ENCODE data around the gene SLC38A1.

Gene SLC38A1

DNA sequence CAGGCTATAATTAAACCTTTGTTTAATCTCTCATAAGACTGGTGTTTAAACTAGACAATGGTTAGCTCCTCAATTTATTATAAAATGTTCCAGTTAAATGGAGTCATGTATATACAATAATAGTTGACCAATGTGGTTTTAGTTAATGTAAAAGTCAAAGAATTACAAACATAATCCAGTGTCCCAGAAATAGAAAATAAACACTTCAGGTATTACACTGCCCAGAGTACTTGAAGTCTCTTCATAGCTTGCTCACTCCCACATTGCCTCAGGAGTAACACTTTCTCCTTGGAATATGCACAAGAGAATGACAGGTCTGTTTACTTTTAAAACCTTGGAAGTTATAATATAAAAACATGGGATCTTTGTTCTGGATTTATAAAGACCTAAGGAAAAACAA lies 60.5 kb downstream of the SLC38A1 start:
- no peak for ATAC-seq
- TF ChIP-seq GLIS3 (CRISPR knock-in tag; IDR thresholded peaks at IDR 0.05), result no peak
- no peak for TF ChIP-seq TOX (CRISPR knock-in tag; IDR thresholded peaks at IDR 0.05; ENCODE audit: borderline replicate concordance)
- TF ChIP-seq PPARA (CRISPR knock-in tag; IDR thresholded peaks at IDR 0.05; ENCODE audit: borderline replicate concordance), result no peak
- no peak for TF ChIP-seq ZFP30 (CRISPR knock-in tag; IDR thresholded peaks at IDR 0.05)
- no peak for TF ChIP-seq ARNTL (CRISPR knock-in tag; IDR thresholded peaks at IDR 0.05; ENCODE audit: borderline replicate concordance, low read depth)
- TF ChIP-seq ISL1 (CRISPR knock-in tag; IDR thresholded peaks at IDR 0.05), result no peak
- TF ChIP-seq CSDC2 (CRISPR knock-in tag; IDR thresholded peaks at IDR 0.05), result no peak
- TF ChIP-seq ZC3H10 (CRISPR knock-in tag; IDR thresholded peaks at IDR 0.05), result no peak
- no peak for TF ChIP-seq CSRNP3 (CRISPR knock-in tag; IDR thresholded peaks at IDR 0.05)
- no peak for TF ChIP-seq ZFP3 (CRISPR knock-in tag; IDR thresholded peaks at IDR 0.05)
- TF ChIP-seq OSR1 (CRISPR knock-in tag; IDR thresholded peaks at IDR 0.05), result no peak
- no peak for TF ChIP-seq TSHZ2 (CRISPR knock-in tag; IDR thresholded peaks at IDR 0.05)
- TF ChIP-seq SNAI2 (CRISPR knock-in tag; IDR thresholded peaks at IDR 0.05), result no peak
- TF ChIP-seq BACH2 (CRISPR knock-in tag; IDR thresholded peaks at IDR 0.05; ENCODE audit: borderline replicate concordance), result no peak
- TF ChIP-seq RARB (CRISPR knock-in tag; IDR thresholded peaks at IDR 0.05), result no peak
- TF ChIP-seq PATZ1 (CRISPR knock-in tag; IDR thresholded peaks at IDR 0.05; ENCODE audit: borderline replicate concordance), result no peak
- no peak for TF ChIP-seq ZNF565 (CRISPR knock-in tag; conservative IDR thresholded peaks at IDR 0.05; ENCODE audit: low read depth)
- TF ChIP-seq ZNF70 (CRISPR knock-in tag; IDR thresholded peaks at IDR 0.05), result no peak

GRCh38 chr12:46207644-46208043 lies 61.2 kb downstream of the SLC38A1 start:
- ATAC-seq, result no peak
- TF ChIP-seq ZC3H10 (CRISPR knock-in tag; IDR thresholded peaks at IDR 0.05) (no peak), POU6F1 (CRISPR knock-in tag; IDR thresholded peaks at IDR 0.05; ENCODE audit: borderline replicate concordance, low read depth) (no peak), CSRNP3 (CRISPR knock-in tag; IDR thresholded peaks at IDR 0.05) (no peak), PATZ1 (CRISPR knock-in tag; IDR thresholded peaks at IDR 0.05; ENCODE audit: borderline replicate concordance) (no peak), PPARA (CRISPR knock-in tag; IDR thresholded peaks at IDR 0.05; ENCODE audit: borderline replicate concordance) (no peak), BACH2 (CRISPR knock-in tag; IDR thresholded peaks at IDR 0.05; ENCODE audit: borderline replicate concordance) (no peak), ZFP30 (CRISPR knock-in tag; IDR thresholded peaks at IDR 0.05) (no peak), ZNF70 (CRISPR knock-in tag; IDR thresholded peaks at IDR 0.05) (no peak), ISL1 (CRISPR knock-in tag; IDR thresholded peaks at IDR 0.05) (no peak), OSR1 (CRISPR knock-in tag; IDR thresholded peaks at IDR 0.05) (no peak), TSHZ2 (CRISPR knock-in tag; IDR thresholded peaks at IDR 0.05) (no peak), RARB (CRISPR knock-in tag; IDR thresholded peaks at IDR 0.05) (no peak), ARNTL (CRISPR knock-in tag; IDR thresholded peaks at IDR 0.05; ENCODE audit: borderline replicate concordance, low read depth) (no peak), CSDC2 (CRISPR knock-in tag; IDR thresholded peaks at IDR 0.05) (no peak), TOX (CRISPR knock-in tag; IDR thresholded peaks at IDR 0.05; ENCODE audit: borderline replicate concordance) (no peak), ESRRG (CRISPR knock-in tag; IDR thresholded peaks at IDR 0.05) (no peak), ZFP3 (CRISPR knock-in tag; IDR thresholded peaks at IDR 0.05) (no peak)
- TF ChIP-seq, protein P1, sequence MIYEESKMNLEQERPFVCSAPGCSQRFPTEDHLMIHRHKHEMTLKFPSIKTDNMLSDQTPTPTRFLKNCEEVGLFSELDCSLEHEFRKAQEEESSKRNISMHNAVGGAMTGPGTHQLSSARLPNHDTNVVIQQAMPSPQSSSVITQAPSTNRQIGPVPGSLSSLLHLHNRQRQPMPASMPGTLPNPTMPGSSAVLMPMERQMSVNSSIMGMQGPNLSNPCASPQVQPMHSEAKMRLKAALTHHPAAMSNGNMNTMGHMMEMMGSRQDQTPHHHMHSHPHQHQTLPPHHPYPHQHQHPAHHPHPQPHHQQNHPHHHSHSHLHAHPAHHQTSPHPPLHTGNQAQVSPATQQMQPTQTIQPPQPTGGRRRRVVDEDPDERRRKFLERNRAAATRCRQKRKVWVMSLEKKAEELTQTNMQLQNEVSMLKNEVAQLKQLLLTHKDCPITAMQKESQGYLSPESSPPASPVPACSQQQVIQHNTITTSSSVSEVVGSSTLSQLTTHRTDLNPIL (CRISPR knock-in tag; IDR thresholded peaks at IDR 0.05; ENCODE audit: low read depth), result no peak
